GM23248 (cell line): ENCODE measurements around the gene ALK. TPM values are rescaled to one million over a fixed set of nuclear protein-coding genes. Genes with fewer than 3 reads are reported as not detected.

Experiments used
- DNase-seq: peaks from one replicate; pipeline ENCODE4 v3.0.0-alpha.2; 2015
- H2AFZ ChIP-seq: fragments of 200-600 bp; sonication (generic); 2 replicates; pipeline ENCODE4 v1.6.1; 2016; ENCODE audit warnings: antibody characterized with exemption
- H3F3A ChIP-seq: fragments of 200-600 bp; sonication (generic); 2 replicates; pipeline ENCODE4 v1.6.1; 2016; ENCODE audit warnings: mild to moderate bottlenecking, antibody characterized with exemption, mixed run types; ENCODE audit not compliant: insufficient read depth
- H3K27ac ChIP-seq: fragments of 200-600 bp; sonication (generic); 2 replicates; pipeline ENCODE4 v1.5.1; 2016; ENCODE audit warnings: mild to moderate bottlenecking
- H3K27me3 ChIP-seq: fragments of 200-600 bp; sonication (generic); replicated peaks from 2 replicates; pipeline ENCODE4 v1.6.1; 2016; ENCODE audit warnings: mild to moderate bottlenecking; ENCODE audit not compliant: insufficient read depth
- H3K36me3 ChIP-seq: fragments of 200-600 bp; sonication (generic); 2 replicates; pipeline ENCODE4 v1.6.1; 2016; ENCODE audit warnings: low read depth, mild to moderate bottlenecking
- H3K4me1 ChIP-seq: fragments of 200-600 bp; sonication (generic); 2 replicates; pipeline ENCODE4 v1.6.1; 2016; ENCODE audit warnings: mild to moderate bottlenecking; ENCODE audit not compliant: insufficient read depth
- H3K4me2 ChIP-seq: fragments of 200-600 bp; sonication (generic); one replicate; pipeline ENCODE4 v1.6.1; 2016; ENCODE audit warnings: mild to moderate bottlenecking; ENCODE audit not compliant: unreplicated experiment
- H3K4me3 ChIP-seq: fragments of 200-600 bp; sonication (generic); 2 replicates; pipeline ENCODE4 v1.5.1; 2016; ENCODE audit warnings: mild to moderate bottlenecking
- H3K79me2 ChIP-seq: fragments of 200-600 bp; sonication (generic); 2 replicates; pipeline ENCODE4 v1.6.1; 2016; ENCODE audit warnings: mild to moderate bottlenecking; ENCODE audit not compliant: insufficient read depth
- H3K9ac ChIP-seq: fragments of 200-600 bp; sonication (generic); 2 replicates; pipeline ENCODE4 v1.6.1; 2016; ENCODE audit warnings: mild to moderate bottlenecking
- H3K9me2 ChIP-seq: fragments of 200-600 bp; sonication (generic); 2 replicates; pipeline ENCODE4 v1.6.1; 2016; ENCODE audit warnings: mixed run types, mild to moderate bottlenecking, moderate library complexity; ENCODE audit not compliant: insufficient read depth
- H3K9me3 ChIP-seq: fragments of 200-600 bp; sonication (generic); one replicate; pipeline ENCODE4 v1.6.1; 2017; ENCODE audit warnings: low read depth
- H4K20me1 ChIP-seq: fragments of 200-600 bp; sonication (generic); 2 replicates; pipeline ENCODE4 v1.6.0; 2016; ENCODE audit not compliant: insufficient read depth
- EZH2 ChIP-seq: fragments of 200-600 bp; sonication (generic); IDR thresholded peaks from 2 replicates; pipeline ENCODE4 v1.6.1; 2018; ENCODE audit warnings: antibody characterized with exemption, mild to moderate bottlenecking; ENCODE audit not compliant: insufficient read depth, poor library complexity, severe bottlenecking
- EZH2phosphoT487 ChIP-seq: fragments of 200-600 bp; sonication (generic); IDR thresholded peaks from 2 replicates; pipeline ENCODE4 v1.6.1; 2018; ENCODE audit warnings: antibody characterized with exemption, moderate library complexity, mild to moderate bottlenecking, low read depth; ENCODE audit not compliant: insufficient read depth
- WGBS, 2 experiments: methylation state at CpG; one replicate each; pipeline ENCODE4 v1.1.6; 2015 to 2017; ENCODE audit warnings: low lambda C conversion rate in 2 of 2, low coverage in 1 of 2; ENCODE audit errors: missing lambda C conversion rate in 2 of 2; 5-methylcytosine and 5-hydroxymethylcytosine counted together
- in situ Hi-C: fragments of 300-500 bp; cut with MboI; formaldehyde crosslinking; loops from 2 replicates; pipeline ENCODE4 v1.15.0; 2020
- polyA plus RNA-seq: library from polyadenylated mRNA; unstranded; fragments of >200 nt; fragmentation: Nextera tagmentation; extraction: Ambion mirVana; gene quantifications from 2 replicates; pipeline ENCODE4 v1.2.1, GENCODE V29; 2016
- total RNA-seq: library from RNA; depleted of rRNA; stranded (reverse); fragments of >200 nt; shearing (Covaris generic); gene quantifications from 2 replicates; pipeline ENCODE4 v1.2.3, GENCODE V29; 2014

Gene ALK
- total and polyA plus RNA-seq, 2 experiments from 2014 or later: under 0.01 to 0.05 TPM

DNA sequence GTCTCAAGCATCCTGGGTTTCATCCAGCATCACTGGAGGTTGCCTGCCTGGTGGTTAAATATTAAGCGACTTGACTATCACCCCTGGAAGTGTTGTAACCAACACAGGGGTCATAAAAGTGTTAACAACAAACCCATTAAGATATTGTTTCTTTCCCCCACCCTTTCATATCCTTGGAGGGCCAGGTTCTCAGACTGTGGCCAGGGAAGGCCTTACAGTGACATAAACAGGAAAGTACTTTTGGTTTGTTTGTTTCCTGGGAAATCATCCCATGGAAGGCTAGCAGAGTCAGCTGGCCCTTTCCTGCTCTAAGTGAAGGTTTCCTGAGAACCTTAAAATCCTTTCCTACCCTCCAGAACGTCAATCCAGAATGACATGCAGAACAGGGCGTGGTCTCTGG lies 645.2 kb downstream of the ALK start:
- Histone ChIP-seq H3K36me3 (no peaks in the 10 kb centered on the region), H3K27ac (no peak overlapping the region), H3K27me3 (peaks cover 13% of the 10 kb centered on the region), H3K9ac (no peak overlapping the region), H3K4me2 (no peak overlapping the region), H3F3A (no peaks in the 10 kb centered on the region), H3K4me3 (no peak overlapping the region), H3K9me3 (no peaks in the 10 kb centered on the region), H4K20me1 (no peaks in the 10 kb centered on the region), H3K9me2 (no peaks in the 10 kb centered on the region), H3K4me1 (no peaks in the 10 kb centered on the region), H3K79me2 (no peaks in the 10 kb centered on the region), H2AFZ (no peak overlapping the region)
- DNase-seq: no peak
- WGBS, 2 experiments: 26 to 31% methylated on average over 3 of the region's 3 CpGs
- TF ChIP-seq EZH2 (no peak), EZH2phosphoT487 (no peak)
- in situ Hi-C loops: no loop called here

DNA sequence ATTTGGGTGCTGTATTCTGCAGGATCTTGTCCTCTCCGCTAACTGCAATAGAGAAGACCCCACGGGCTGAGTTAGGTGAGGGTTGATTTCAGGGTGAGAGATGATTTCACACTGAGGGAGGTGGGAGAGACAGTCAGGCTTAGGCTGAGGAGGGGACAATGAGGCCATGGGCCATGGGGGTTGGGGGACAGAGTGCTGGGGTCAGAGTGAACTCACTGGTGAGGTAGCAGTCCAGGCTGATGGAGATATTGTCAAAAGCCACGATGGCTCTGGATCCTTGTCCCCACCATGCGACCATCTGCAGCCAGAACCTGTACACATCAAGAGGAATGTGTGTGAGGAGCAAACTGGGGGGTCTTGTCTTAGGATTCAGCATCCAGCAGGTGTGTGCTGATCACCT lies 646.2 kb downstream of the ALK start:
- H3K9ac ChIP-seq: no peak overlapping the region
- WGBS, 2 experiments: 63 to 70% methylated on average over 4 of the region's 4 CpGs
- H3F3A ChIP-seq: no peaks in the 10 kb centered on the region
- no peak overlapping the region for H2AFZ ChIP-seq
- H4K20me1 ChIP-seq: no peaks in the 10 kb centered on the region
- H3K9me2 ChIP-seq: no peaks in the 10 kb centered on the region
- H3K27me3 ChIP-seq: peaks cover 14% of the 10 kb centered on the region
- no peak for DNase-seq
- no peaks in the 10 kb centered on the region for H3K9me3 ChIP-seq
- H3K4me3 ChIP-seq: no peak overlapping the region
- H3K4me2 ChIP-seq: no peak overlapping the region
- H3K27ac ChIP-seq: no peak overlapping the region
- no peaks in the 10 kb centered on the region for H3K36me3 ChIP-seq
- TF ChIP-seq EZH2 (no peak), EZH2phosphoT487 (no peak)
- no peaks in the 10 kb centered on the region for H3K79me2 ChIP-seq
- in situ Hi-C loops: no loop called here
- no peaks in the 10 kb centered on the region for H3K4me1 ChIP-seq

DNA sequence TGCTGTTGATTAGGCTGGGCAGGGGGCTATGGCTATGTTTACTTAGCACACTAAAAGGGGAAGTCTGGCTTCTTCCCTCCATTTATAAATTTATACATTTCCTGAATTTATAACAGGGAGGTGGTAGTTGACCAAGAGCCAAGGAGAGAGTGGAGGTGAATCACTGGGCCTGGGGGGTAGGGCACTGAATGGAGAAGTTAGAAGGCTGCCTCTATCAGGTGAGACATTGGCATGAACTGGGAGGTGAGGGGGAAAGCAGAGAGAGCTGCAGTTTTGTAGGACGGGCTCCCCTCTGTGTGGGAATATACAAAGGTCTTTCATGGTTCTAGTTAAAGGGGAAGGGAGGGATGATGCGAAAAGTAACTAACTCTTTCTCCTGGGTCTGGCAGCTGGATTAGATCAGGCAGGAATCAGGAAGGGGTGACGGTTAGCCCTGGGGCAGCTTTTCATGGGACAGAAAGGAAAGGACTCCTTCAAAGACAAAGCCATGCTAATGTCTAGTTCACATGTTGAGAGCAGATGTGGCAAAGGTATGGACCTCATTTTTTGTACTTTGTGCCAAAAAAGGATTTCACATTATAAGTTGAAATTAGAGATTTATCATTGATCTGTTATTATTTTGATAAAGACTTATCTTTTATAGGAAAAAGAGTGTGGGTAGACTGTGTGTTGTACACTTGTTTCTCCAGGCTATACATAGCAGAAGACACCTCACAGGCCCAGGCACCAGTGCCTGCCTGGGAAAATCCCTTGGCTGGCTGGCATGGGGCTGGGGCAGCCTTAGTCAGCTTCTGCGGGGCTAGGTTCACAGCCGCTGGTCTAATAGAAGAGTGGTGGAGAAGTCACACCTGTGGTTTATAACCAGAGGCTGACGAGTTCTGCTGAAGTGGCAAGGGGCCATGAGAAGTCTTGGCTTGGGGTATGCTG lies 647.4 kb downstream of the ALK start:
- peaks cover 23% of the 10 kb centered on the region for H3K27me3 ChIP-seq
- no peak overlapping the region for H3K9ac ChIP-seq
- H3K79me2 ChIP-seq: no peaks in the 10 kb centered on the region
- 34 to 41% methylated on average over 6 of the region's 6 CpGs for WGBS, 2 experiments
- DNase-seq: peak; percentile 12
- no peaks in the 10 kb centered on the region for H4K20me1 ChIP-seq
- H3K9me2 ChIP-seq: no peaks in the 10 kb centered on the region
- H3K36me3 ChIP-seq: no peaks in the 10 kb centered on the region
- in situ Hi-C loops: no loop called here
- no peak for TF ChIP-seq EZH2phosphoT487
- no peak for TF ChIP-seq EZH2
- no peaks in the 10 kb centered on the region for H3F3A ChIP-seq
- no peaks in the 10 kb centered on the region for H3K9me3 ChIP-seq
- no peak overlapping the region for H3K27ac ChIP-seq
- H3K4me3 ChIP-seq: no peak overlapping the region
- no peaks in the 10 kb centered on the region for H3K4me1 ChIP-seq
- no peak overlapping the region for H2AFZ ChIP-seq
- H3K4me2 ChIP-seq: no peak overlapping the region

DNA sequence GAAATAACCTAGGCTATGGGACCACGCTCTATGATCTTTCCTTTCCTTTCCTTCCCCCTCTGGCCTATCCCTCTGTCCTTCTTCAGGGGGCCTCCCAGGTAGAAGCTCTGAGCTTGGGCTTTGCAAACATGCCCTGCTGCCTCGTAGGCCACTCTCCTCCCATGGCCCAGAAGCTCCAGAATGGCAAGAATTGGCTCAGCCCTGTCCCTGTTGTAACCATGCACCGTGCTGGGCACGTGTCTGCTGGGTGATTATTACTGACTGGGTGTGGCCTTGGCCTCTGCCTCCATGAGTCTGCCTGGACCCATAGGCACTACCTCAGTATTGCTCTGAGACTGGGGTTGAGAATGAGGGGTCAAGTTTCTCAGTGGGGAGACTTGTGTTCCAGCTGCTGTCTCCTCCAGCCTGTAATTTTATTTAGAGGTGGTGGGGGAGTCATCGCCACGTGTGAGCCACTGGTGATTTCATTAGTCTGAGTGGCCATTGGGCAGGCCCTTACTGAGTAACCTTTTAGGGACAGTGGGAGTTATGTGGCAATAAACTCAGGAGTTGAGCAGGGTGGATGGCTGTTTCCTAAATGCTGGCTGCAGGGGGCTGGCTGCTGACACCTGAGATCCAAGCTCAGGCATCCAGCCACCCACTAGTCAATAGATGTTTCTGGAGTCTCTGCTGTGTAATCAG lies 648.2 kb downstream of the ALK start:
- H3K27me3 ChIP-seq: peaks cover 22% of the 10 kb centered on the region
- H3F3A ChIP-seq: no peaks in the 10 kb centered on the region
- H3K9me2 ChIP-seq: no peaks in the 10 kb centered on the region
- H3K4me3 ChIP-seq: no peak overlapping the region
- H4K20me1 ChIP-seq: no peaks in the 10 kb centered on the region
- no peaks in the 10 kb centered on the region for H3K4me1 ChIP-seq
- H3K36me3 ChIP-seq: no peaks in the 10 kb centered on the region
- no peak overlapping the region for H3K27ac ChIP-seq
- in situ Hi-C loops: no loop called here
- no peak for TF ChIP-seq EZH2phosphoT487
- TF ChIP-seq EZH2: no peak
- H3K79me2 ChIP-seq: no peaks in the 10 kb centered on the region
- 76 to 81% methylated on average over 6 of the region's 6 CpGs for WGBS, 2 experiments
- no peak overlapping the region for H2AFZ ChIP-seq
- H3K9ac ChIP-seq: no peak overlapping the region
- H3K4me2 ChIP-seq: no peak overlapping the region
- H3K9me3 ChIP-seq: no peaks in the 10 kb centered on the region
- DNase-seq: peak; percentile 11
